HepG2 (cell line): Measurements from ENCODE around the gene HEXD.

Source experiments
- BHLHE40 ChIP-seq: IDR thresholded peaks from 2 replicates; pipeline ENCODE4 v1.6.1; 2011; ENCODE audit warnings: low read length, improper control_type of control experiment
- CTCF ChIP-seq: sonication (generic); formaldehyde crosslinking; IDR thresholded peaks from 2 replicates; pipeline ENCODE4 v1.5.0; 2020; ENCODE audit warnings: mild to moderate bottlenecking, missing genetic modification reagents, moderate library complexity
- EED ChIP-seq: sonication (generic); formaldehyde crosslinking; IDR thresholded peaks from 2 replicates; pipeline ENCODE4 v1.5.0; 2020; ENCODE audit warnings: mild to moderate bottlenecking, missing genetic modification reagents
- KAT2B ChIP-seq: fragments of 150-350 bp; IDR thresholded peaks from 2 replicates; pipeline ENCODE4 v1.6.1; 2014; ENCODE audit warnings: low read depth, low read length, borderline replicate concordance
- NFE2L1 ChIP-seq: sonication (generic); formaldehyde crosslinking; IDR thresholded peaks from 2 replicates; pipeline ENCODE4 v1.4.0; 2020; ENCODE audit warnings: missing genetic modification reagents, mild to moderate bottlenecking, borderline replicate concordance
- POLR2AphosphoS2 ChIP-seq: IDR thresholded peaks from 2 replicates; pipeline ENCODE4 v1.6.1; 2011; ENCODE audit warnings: low read depth, low read length, improper control_type of control experiment
- RNF2 ChIP-seq: fragments of 450-650 bp; conservative IDR thresholded peaks from 2 replicates; pipeline ENCODE4 v1.6.1; 2016; ENCODE audit warnings: low read depth
- SIN3A ChIP-seq: IDR thresholded peaks from 2 replicates; pipeline ENCODE4 v1.6.1; 2011; ENCODE audit warnings: low read depth, mild to moderate bottlenecking, control low read depth, low read length, borderline replicate concordance
- SIX4 ChIP-seq: sonication (generic); formaldehyde crosslinking; IDR thresholded peaks from 2 replicates; pipeline ENCODE4 v1.4.0; 2020; ENCODE audit warnings: missing genetic modification reagents
- SP4 ChIP-seq: sonication (generic); formaldehyde crosslinking; IDR thresholded peaks from 2 replicates; pipeline ENCODE4 v1.8.1; 2023; ENCODE audit warnings: mild to moderate bottlenecking, missing genetic modification reagents
- THAP11 ChIP-seq: IDR thresholded peaks from 2 replicates; pipeline ENCODE4 v1.6.1; 2016; ENCODE audit warnings: missing biosample characterization, missing genetic modification reagents
- ZFP41 ChIP-seq: sonication (generic); formaldehyde crosslinking; IDR thresholded peaks from 2 replicates; pipeline ENCODE4 v1.4.0; 2020; ENCODE audit warnings: mild to moderate bottlenecking, missing genetic modification reagents, borderline replicate concordance
- ZNF180 ChIP-seq: sonication (generic); formaldehyde crosslinking; IDR thresholded peaks from 2 replicates; pipeline ENCODE4 v1.4.0; 2020; ENCODE audit warnings: low read depth, missing genetic modification reagents, borderline replicate concordance
- ZNF557 ChIP-seq: sonication (generic); formaldehyde crosslinking; IDR thresholded peaks from 2 replicates; pipeline ENCODE4 v1.4.0; 2020; ENCODE audit warnings: missing genetic modification reagents

DNA sequence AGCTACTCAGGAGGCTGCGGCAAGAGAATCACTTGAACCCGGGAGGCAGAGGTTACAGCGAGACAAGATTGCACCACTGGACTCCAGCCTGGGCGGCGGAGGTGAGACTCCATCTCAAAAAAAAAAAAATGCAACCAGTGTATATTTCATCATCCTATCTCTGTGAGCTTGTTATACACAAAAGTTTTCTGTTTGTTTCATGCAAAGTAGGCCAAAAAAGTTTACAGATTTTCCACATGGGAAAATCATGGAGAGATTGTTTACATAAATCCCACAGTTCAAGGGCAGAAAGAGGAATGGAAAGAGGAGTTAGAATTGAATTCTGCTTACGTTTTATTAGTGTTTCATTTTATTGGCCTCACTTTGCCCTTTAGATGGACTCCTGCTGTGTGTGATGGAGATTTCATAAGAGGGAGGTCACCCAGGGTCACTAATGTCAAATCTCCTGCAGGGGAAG is 65.1 kb downstream of the HEXD start:
- TF ChIP-seq ZNF557 (CRISPR knock-in tag), result no peak
- TF ChIP-seq SIX4 (CRISPR knock-in tag), result no peak
- TF ChIP-seq SIN3A, result no peak
- no peak for TF ChIP-seq BHLHE40
- no peak for TF ChIP-seq CTCF (CRISPR knock-in tag)
- TF ChIP-seq ZNF180 (CRISPR knock-in tag), result no peak
- no peak for TF ChIP-seq RNF2
- no peak for TF ChIP-seq ZFP41
- TF ChIP-seq POLR2AphosphoS2, result no peak
- TF ChIP-seq EED (CRISPR knock-in tag), result no peak
- no peak for TF ChIP-seq NFE2L1 (CRISPR knock-in tag)
- no peak for TF ChIP-seq THAP11
- TF ChIP-seq SP4 (CRISPR knock-in tag), result no peak
- no peak for TF ChIP-seq KAT2B
